NCI-H1694 (cell line): Measurements from ENCODE around the gene PDE4D.
"Not testable (repeated sequence)": the region's sequence is repeated elsewhere in the genome, so short reads cannot be mapped to it uniquely, and the experiment has no call there.

Experiments used
- DNase-seq: peaks from one replicate; lab custom pipeline; 2025; lab: John Stamatoyannopoulos, UW

PDE4D gene

GRCh38 chr5:59768152-59769040, 125.1 kb downstream of the PDE4D start:
- DNase-seq: peak; percentile 86

GRCh38 chr5:59767681-59768151, 125.8 kb downstream of the PDE4D start:
- no peak for DNase-seq

GRCh38 chr5:59767211-59767605, 126.3 kb downstream of the PDE4D start:
- DNase-seq: no peak

DNA sequence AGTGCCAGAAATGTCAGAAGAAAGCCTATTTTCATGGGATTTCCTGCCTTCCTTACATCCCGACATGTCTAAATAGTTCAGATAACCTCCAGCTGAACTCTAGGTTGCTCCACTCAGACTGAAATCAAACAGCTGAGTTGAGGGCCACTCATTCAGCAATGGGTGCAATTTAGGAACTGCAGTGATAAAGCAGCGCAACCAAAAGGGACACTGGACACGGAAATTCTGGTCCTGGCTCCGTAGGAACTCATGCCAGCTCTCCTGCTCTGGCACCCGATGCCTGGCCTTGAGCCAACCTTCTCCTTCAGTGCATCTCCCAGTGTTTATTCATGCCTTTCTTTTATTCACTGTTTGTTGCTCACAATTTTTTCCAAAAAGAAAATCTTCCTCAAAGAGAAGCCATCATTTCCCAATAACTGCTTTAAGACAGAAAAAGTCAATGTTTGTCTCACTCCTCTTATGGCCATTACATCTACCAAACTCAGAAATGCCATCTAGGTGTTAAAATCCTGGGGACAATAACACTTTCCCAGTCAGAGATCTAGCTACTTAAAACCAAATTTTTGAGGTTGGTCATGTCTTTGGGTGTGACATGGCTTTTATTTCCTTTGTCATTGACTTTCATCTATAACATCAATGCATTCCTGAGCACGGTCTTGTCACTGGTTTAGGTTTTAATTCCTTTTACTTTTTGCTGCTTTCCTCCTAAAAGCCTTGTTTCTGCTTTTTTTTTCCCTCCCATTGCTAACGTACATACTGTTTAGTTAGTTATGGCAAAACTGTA, 126.9 kb downstream of the PDE4D start:
- DNase-seq: no peak

- no peak for DNase-seq
Observed at GRCh38 chr5:59765446-59765845, 128.1 kb downstream of the PDE4D start.

GRCh38 chr5:59764361-59764760, 129.2 kb downstream of the PDE4D start:
- no peak for DNase-seq

- DNase-seq: no peak
Observed at GRCh38 chr5:59763541-59763940, 130.0 kb downstream of the PDE4D start.

- DNase-seq: not testable (repeated sequence)
Observed at GRCh38 chr5:59762232-59762631, 131.3 kb downstream of the PDE4D start.

DNA sequence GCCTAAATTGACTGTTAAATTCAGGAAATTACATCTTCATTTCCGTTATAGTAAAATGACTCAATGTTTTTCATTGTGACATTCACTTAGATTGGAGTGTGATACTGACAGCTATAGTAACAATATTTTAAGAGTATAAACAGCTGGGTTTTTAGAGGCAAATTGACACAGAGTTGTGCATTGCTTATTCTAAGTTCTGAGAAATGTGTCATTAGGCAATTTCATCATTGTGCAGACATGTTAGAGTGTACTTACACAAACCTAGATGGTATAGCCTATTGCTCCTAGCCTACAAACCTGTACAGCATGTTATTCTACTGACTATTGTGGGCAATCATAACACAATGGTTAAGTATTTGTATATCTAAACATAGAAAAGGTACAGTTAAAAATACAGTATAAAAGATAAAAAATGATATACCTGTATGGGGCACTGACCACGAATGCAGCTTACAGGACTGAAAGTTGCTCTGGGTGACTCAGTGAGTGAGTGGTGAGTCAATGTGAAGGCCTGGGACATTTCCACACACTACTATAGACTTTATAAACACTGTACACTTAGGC, 132.7 kb downstream of the PDE4D start:
- DNase-seq: no peak

- no peak for DNase-seq
Observed at GRCh38 chr5:59759600-59760351, 133.8 kb downstream of the PDE4D start.

GRCh38 chr5:59758566-59758965, 135.0 kb downstream of the PDE4D start:
- no peak for DNase-seq

- no peak for DNase-seq
Observed at GRCh38 chr5:59757442-59757841, 136.1 kb downstream of the PDE4D start.

- DNase-seq: no peak
Observed at GRCh38 chr5:59756373-59757035, 137.0 kb downstream of the PDE4D start.

DNA sequence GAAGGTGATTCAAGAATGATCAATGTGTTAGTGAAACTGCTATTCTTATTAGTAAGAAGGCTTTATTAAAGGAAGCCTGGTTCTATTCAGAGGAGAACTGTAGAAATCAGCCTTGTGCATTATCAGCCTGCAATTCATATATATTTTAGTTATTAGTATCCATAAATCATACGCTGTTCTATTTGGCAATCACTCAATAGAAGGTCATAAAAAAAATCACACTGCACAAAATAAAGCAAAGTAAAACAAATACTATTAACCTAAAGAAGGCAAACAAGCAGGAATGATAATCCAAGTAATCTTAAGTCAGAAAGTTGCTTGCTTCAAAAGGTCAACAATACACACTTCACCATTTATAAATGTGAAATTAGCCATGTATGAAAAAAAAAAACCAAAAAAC, 138.1 kb downstream of the PDE4D start:
- no peak for DNase-seq

DNA sequence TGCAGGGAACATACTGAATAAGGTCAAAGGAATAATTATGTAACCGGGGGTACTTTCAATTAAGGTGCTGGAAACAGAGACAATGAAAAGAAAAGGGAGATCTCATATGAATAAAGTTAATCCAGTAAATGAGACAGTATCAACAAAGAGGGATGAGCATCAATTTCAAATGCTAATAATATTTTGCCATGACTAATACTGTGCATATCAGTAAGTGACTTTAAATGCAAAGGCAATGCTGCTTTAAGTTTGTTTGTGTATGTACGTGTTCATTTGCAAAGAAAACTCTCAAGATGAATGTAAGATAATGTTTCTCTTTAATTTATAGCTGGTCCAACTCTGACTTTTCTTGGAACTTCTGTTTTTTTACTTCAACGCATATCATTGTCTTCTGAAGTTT, 139.9 kb downstream of the PDE4D start:
- no peak for DNase-seq

- DNase-seq: no peak
Observed at GRCh38 chr5:59749782-59750520, 143.6 kb downstream of the PDE4D start.

GRCh38 chr5:59748036-59748663, 145.4 kb downstream of the PDE4D start:
- DNase-seq: not testable (repeated sequence)

DNA sequence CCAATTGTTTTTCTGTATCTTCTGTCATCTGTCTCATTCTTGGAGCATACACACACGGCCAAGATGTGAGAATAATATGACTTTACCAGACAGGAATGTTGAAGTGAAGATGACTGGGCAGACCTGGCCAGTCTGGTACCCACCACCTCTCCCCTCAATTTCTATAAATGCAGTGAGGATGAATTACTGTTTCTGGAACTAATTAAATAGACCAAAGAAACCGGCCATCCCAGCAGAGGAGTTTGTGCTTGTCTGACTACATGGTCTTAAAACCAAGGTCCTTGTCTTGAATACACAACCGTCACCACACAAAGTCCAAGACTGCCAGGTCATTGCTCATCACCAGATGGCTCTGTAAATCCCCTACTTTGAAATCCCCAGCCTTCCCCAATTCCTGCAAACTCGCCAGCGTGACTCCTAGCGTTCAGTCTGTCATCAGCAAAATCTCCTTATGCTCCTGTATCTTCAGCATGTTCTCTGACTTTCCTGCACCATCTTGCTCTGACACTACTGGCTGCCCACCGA, 147.2 kb downstream of the PDE4D start:
- DNase-seq: no peak

GRCh38 chr5:59745415-59745863, 148.1 kb downstream of the PDE4D start:
- no peak for DNase-seq

DNA sequence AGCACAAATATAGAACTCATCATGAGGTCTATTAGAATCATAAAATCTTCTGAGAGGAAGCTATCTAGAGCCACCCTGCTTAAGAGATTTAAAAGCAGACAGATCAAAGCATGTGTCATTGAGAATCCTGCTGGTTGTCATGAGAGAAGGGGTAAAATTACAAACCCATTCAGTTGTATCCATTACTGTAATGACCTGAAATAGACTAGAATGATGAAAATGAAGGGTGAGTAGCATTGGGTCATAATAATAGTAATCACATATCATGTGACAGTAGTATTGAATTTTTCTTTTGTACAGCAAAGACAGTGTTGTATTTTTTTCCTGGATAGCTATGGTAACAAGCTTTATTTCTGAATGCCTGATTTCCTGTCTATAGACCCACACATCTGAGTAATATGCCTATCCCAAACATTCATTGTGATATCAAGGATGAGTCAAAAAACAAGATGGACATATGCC, 149.0 kb downstream of the PDE4D start:
- no peak for DNase-seq
